H1 (cell line): ENCODE results near the gene MARS1. TPM values are rescaled to one million over a fixed set of nuclear protein-coding genes. Genes with fewer than 3 reads are reported as not detected.

Experiments used
- TEAD4 ChIP-seq: IDR thresholded peaks from 2 replicates; pipeline ENCODE4 v1.6.1; 2012; ENCODE audit warnings: low read depth, low read length, inconsistent platforms, mixed read lengths
- polyA plus RNA-seq, 7 experiments: library from polyadenylated mRNA; depleted of rRNA in 3 of 7; stranded (reverse) in 5 of 7; unstranded in 2 of 7; fragments of >200 nt in 5 of 7; fragments of 200-250 nt in 2 of 7; gene quantifications; 1 replicate in 5 of 7; 2 replicates in 1 of 7; 4 replicates in 1 of 7; pipeline versions ENCODE4 v1.2.1 to v1.2.3, GENCODE V29; 2011 to 2013; ENCODE audit warnings: missing spikeins in 2 of 7, mixed read lengths in 2 of 7
- total RNA-seq: library from RNA; stranded (reverse); fragmentation: NEBNext Ultra II Directional; extraction: Animal tissue kit (Norgen Biotek cat#: 25700); gene quantifications from 2 replicates; pipeline ENCODE4 v1.2.1, GENCODE V29; 2021

MARS1 gene
- total and polyA plus RNA-seq, 2 of the 8 experiments (the other 6 are each of a cell fraction or from before 2014, with no cell fraction given): 194 to 407 TPM

- TF ChIP-seq TEAD4: no peak
Observed at GRCh38 chr12:57550641-57551549, 63.0 kb downstream of the MARS1 start (continued).
